ENCODE results near the gene SCYGR1.
"Not testable (repeated sequence)": the region's sequence is repeated elsewhere in the genome, so short reads cannot be mapped to it uniquely, and the experiment has no call there.

The SCYGR1 gene

DNA sequence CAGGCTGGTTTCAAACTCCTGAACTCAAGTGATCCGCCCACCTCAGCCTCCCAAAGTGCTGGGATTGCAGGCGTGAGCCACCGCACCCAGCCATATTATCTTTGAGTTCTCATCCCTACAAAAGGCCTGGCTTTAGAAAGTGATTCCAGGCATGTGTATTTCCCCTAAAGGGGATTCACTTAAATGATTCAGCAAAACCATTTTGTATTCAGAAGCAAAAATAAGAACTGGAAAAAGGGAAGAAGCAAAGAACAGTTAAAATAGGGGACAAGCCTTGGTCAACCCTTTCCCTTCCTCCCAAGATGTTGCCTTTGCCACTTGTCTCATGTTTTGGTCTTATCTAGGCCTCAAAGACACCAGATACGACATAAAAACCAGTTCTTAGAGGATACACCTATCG, 19.2 kb downstream of the SCYGR1 start:
- no peak for DNase-seq

DNA sequence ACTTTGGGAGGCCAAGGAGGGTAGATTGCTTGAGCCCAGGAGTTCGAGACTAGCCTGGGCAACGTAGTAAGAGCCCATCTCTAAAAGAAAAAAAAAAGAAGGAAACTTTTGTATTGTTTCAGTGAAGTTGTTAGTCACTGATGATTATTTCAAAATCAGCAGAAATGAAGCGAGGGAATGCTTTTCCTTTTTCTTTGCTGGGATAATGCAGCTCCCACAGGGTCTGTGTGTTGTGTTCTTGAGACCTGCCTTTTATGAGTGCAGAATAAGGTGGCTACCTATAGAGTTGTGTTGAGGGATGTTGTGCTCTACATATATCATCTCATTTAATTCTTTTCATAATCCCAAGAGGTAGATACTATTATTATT, 20.3 kb downstream of the SCYGR1 start:
- no peak for DNase-seq

DNA sequence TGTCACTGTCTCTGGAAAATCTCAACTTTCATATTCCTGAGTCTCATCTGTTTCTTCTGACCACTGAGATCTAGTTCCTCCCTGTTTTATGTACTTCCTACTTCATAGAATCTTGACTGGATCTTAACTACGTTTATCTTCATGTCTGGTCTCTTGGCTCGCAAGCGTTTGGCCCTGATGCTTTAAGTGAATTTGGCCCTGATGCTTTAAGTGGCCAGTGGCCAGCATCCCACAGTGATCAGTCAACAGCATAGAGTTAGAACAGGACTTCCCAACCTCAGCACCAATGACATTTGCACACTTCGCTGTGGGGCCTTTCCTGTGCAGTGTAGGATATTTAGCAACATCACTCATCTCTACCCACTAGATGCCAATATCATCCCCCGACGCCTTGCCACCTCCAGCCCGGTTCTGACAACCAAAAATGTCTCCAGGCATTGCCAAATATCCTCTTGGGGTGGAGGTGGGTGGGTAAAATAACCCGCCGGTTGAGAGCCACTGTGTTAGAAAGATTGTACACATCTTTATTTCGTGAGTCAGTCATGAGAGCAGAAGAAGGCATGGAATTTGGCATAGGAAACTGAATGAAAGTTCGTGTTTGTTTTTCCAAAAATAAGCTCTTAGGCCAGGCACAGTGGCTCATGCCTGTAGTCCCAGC, 20.9 kb downstream of the SCYGR1 start:
- no peak for DNase-seq

DNA sequence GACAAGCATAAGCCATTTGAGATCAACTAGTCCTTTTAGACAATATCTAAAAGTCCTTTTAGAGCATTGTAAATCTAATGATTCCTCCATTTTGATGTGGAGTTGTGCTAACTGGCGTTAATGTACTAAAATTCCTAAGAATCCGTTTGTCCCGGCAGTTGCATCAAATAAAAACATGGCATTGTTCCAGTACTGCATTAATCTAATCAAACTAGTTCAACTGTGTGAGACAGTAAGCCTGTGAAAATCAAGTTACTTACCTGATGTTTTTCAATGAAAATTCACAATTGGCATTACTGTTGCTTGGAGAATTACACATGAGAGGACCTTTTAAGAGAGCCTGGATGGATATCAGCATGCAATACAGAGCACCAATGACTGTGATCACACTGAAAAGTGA, 21.9 kb downstream of the SCYGR1 start:
- no peak for DNase-seq

DNA sequence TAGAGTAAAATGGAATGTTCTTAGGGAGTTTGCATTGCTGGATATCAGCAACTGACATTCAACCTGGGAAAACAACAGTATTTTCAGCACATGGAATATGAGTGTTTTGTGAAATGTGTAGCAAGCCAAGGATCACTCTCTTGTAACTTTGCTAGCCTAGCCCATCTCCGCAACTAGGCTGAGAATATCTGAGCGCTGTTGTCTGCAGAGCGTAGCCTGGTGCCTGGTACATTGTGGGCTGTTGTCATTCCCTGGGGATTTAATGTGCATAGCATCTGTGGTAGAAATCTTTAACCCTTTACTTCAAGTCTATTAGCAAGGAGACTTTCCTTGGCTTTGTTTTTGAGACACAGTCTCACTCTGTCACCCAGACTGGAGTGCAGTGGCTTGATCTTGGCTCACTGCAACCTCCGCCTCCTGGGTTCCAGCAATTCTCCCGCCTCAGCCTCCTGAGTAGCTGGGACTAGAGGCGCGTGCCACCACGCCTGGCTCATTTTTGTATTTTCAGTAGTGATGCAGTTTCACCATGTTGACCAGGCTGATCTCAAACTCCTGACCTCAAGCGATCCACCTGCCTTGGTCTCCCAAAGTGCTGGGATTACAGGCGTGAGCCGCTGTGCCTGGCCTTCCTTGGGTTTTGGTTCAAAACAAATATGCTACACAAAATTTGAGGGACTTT, 23.0 kb downstream of the SCYGR1 start:
- DNase-seq = not testable (repeated sequence)

DNA sequence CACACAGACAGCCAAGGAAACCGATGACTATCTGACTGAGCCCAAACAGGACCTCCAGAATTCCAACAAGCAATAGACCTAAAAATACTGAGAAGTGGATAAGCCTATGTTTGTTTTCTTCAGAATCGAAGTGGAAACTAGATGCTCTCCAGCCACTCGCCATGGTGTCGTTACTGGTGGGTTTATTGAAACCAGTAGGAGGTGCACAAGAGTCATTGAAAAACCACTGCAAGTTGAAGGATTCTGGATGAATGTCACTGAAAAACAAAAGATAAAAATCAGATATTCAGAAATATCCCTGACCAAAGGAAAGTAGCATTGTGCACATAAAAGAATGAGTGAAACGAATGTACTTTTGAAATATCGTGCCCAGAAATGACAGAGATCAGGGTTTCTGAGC, 24.0 kb downstream of the SCYGR1 start:
- DNase-seq = no peak

DNA sequence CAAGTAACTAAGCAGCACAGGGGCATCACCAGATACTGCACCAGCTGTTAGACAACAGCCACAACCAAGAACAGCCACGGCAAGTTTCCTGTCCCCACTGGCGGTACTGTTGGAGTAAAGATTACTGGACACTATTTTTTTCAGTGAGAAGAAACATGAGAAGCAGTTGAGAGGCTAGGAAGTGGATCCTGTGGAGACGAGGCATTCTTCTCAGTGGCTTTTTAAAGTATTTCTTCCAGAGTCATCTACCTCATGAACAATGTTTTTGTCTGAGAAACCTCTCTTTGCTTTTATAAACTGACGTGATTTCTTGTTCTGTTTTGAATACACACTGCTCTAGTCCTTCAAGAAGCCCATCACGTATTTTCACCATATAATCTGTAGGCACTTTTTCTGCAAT, 27.4 kb downstream of the SCYGR1 start:
- DNase-seq = no peak

DNA sequence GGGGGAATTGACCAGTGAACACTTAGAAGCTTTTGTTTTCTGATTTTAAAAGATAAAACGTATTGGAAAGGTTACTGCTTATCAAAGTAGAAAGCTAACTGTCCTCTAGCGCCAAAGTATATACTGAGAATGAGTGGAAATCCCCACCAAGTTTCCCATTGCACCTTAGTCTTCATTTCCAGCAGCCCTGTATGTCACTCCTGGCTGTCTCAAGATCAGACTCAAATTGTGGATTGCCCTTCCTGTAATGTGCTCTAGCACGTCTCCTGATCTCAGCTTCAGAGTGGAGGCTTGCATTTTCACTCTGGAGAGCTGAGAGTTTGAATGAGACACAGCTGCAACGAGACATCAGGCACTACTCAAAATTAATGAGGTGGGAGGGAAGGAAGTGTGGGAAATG, 36.1 kb downstream of the SCYGR1 start:
- DNase-seq = no peak

DNA sequence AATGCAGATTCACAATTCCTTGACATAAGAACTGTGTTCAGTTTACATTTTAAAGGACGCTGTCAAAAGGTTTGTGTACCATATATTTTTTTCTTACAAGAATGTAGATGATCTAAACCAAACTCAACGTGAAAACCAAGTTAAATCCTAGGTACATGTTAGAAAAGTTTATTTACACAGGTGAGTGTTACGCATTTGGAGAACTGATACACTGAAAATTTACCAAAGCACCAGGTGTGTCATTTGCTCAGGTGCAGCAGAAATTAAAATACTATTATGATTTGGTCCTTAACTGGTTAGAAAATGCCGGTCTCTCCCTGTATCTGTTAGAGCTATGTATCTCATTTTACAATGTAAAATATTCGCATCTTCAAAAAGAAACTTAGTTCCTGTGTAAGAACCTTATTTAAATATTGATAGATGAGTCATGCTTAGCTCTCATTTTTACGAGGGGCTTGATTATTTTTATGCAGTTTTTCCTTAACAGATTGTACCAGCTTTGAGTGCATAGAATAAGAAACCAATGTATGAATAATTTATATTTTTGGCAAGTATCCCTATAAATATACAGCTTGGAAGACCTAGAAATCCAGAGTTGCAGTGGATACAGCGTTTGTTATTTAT, 37.6 kb downstream of the SCYGR1 start:
- DNase-seq = no peak

DNA sequence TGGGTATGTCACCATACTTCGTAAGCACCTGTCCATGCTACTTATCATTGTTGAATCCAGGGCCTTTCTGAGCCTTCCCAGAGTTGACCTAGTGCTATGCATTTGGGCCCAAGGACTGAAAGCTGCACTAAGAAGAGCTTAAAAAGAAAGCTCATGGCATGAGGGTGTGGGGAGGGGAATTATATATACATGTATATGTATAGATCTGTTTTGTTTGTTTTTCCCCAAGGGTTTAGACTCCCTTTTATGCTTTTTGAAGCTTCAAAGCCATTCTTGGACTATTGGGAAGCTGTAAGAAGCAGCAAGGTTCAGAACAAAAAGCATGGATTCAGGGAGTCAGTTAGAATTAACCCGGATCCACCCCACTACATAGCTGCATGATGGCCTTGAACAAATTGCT, 39.4 kb downstream of the SCYGR1 start:
- DNase-seq = no peak

DNA sequence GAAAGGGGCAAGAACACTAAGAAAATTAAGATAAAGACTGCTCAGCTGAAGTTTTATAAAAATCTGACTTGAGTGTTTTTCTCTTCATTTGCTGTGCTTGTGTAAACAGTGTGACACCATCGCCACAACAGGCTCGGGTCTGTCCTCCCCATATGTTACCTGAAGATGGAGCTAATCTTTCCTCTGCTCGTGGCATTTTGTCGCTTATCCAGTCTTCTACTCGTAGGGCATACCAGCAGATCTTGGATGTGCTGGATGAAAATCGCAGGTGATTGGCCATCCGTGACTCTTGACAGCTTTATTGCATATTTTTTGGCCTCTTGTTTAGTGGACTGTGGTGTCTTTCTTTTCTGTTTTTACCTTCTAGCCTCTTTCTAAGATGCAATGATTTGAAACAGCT, 40.6 kb downstream of the SCYGR1 start:
- DNase-seq = no peak

DNA sequence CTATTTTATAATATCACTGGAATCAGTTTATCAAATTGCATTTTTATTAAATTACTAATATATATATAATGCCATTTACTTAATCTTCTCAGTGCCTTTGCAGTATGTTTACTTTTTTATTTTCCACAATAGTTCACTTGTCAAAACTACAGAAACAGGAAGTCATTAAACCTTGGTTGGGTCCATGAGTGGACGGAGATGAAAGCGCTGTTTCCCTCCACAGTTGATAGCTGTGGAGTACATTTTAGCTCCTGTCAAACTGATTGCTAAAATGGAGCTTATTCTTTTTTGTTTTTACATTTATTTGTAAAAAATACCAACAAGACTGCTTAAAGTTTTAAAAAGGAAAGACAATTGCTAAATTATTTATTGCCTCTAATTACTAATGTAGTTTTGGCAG, 43.5 kb downstream of the SCYGR1 start:
- no peak for DNase-seq

DNA sequence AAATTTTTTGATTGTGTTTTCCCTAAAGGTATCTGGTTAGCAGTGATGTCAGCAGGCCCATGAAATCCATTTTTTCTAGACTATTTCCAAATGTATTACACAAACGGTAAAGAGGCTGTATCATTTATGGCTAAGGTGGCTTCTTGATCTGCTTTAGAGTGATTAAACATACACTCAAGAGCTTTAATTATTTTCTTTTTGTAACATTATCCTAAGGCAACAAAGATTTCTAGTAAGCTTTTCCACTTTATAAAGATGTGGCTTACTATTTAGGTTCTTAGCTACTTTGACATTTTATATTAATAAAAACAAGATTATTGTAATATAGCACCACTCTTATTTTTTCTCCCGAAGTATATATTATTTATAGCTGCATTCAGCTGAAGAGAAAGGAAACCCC, 46.2 kb downstream of the SCYGR1 start:
- DNase-seq = no peak

DNA sequence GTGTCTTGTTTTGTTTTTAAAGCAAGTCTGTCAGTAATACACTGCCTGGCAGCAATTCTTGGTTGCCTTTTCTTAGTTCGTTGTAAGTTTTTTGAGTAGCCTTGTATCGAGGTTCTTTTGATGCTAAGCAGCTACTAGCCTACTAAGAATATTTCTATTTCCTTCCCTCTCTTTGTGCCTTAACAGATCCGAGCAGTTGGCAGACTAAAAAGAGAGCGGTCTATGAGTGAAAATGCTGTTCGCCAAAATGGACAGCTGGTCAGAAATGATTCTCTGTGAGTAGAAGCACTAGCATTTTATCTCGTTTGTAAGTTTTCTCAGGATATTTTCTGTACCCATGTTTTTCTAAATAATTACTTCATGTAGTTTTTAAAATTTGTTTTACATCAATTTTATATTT, 47.6 kb downstream of the SCYGR1 start:
- DNase-seq = no peak

DNA sequence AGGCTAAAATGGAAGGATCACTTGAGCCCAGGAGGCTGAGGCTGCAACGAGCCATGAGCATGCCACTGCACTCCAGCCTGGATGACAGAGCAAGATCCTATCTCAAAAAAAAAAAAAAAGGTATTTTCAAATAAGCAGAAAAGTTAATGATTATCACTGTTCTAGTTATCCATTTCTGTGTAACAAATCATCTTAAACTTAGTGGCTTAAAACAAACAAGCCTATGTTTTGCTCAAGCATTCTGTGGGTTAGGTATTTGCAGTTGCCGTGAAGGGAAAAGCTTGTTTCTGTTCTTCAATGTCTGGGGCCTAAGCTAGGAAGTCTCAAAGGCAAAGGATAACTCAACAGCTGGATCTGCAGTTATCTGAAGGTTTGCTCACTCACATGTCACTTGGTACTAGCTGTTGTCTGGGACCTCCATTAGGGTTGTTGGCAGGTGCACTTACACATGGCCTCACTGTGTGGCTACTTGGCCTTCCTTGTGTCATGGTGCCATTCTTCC, 48.6 kb downstream of the SCYGR1 start:
- DNase-seq = no peak

All from CD4-positive, alpha-beta T cell treated with Interferon gamma for 1 hour (primary cell).